HEK293T (cell line): Measurements from ENCODE around the gene LPCAT1.

Experiments used
- BHLHE40 ChIP-seq: fragments of 450-650 bp; IDR thresholded peaks from 2 replicates; pipeline ENCODE4 v1.6.1; 2016; ENCODE audit warnings: mild to moderate bottlenecking, moderate library complexity, borderline replicate concordance
- CTBP1 ChIP-seq: fragments of 450-650 bp; IDR thresholded peaks from 2 replicates; pipeline ENCODE4 v1.6.1; 2016; ENCODE audit warnings: borderline replicate concordance
- ELF4 ChIP-seq: fragments of 450-650 bp; IDR thresholded peaks from 2 replicates; pipeline ENCODE4 v1.6.1; 2017; ENCODE audit warnings: antibody characterized with exemption
- FOXA1 ChIP-seq: fragments of 450-650 bp; IDR thresholded peaks from 2 replicates; pipeline ENCODE4 v1.6.1; 2016; ENCODE audit warnings: mild to moderate bottlenecking
- FOXK2 ChIP-seq: fragments of 450-650 bp; IDR thresholded peaks from 2 replicates; pipeline ENCODE4 v1.6.1; 2016; ENCODE audit warnings: mild to moderate bottlenecking
- FOXM1 ChIP-seq: fragments of 450-650 bp; IDR thresholded peaks from 2 replicates; pipeline ENCODE4 v1.6.1; 2017; ENCODE audit warnings: mild to moderate bottlenecking, borderline replicate concordance
- HDGF ChIP-seq: fragments of 450-650 bp; IDR thresholded peaks from 2 replicates; pipeline ENCODE4 v1.6.1; 2017; ENCODE audit warnings: antibody characterized with exemption, borderline replicate concordance
- L3MBTL2 ChIP-seq: fragments of 450-650 bp; conservative IDR thresholded peaks from 2 replicates; pipeline ENCODE4 v1.6.1; 2016; ENCODE audit warnings: mild to moderate bottlenecking
- NFRKB ChIP-seq: fragments of 450-650 bp; IDR thresholded peaks from 2 replicates; pipeline ENCODE4 v1.6.1; 2016; ENCODE audit warnings: mild to moderate bottlenecking, moderate library complexity
- SP1 ChIP-seq: fragments of 450-650 bp; IDR thresholded peaks from 2 replicates; pipeline ENCODE4 v1.6.1; 2017
- SUZ12 ChIP-seq: fragments of 450-650 bp; IDR thresholded peaks from 2 replicates; pipeline ENCODE4 v1.6.1; 2016; ENCODE audit warnings: mild to moderate bottlenecking
- TARDBP ChIP-seq: fragments of 450-650 bp; IDR thresholded peaks from 2 replicates; pipeline ENCODE4 v1.6.1; 2016
- ZNF384 ChIP-seq: fragments of 450-650 bp; IDR thresholded peaks from 2 replicates; pipeline ENCODE4 v1.6.1; 2016
- TF ChIP-seq, protein P1 (sequence below): fragments of 450-650 bp; IDR thresholded peaks from 2 replicates; pipeline ENCODE4 v1.6.1; 2016

DNA sequence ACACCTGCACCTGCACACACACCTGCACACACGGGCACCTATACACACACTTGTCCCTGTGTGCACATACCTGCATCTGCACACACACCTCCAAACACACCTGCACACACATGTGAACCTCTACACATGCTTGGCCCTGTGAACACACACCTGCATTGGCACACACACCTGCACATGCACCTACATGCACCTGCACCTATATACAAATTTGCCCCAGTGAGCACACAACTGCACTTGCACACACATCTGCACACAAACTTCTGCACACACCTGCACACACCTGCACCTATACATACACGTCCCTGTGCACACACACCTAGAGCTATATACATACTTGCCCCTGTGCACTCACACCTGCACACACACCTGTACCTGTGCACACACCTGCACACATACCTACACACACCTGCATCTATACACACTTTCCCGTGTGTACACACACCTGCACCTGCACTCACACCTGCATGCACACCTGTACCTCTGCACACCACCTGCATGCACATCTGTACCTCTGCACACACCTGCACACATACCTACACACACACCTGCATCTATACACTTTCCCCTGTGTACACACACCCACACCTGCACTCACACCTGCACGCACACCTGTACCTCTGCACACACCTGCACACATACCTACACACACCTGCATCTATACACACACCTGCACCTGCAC is 21.5 kb upstream of the LPCAT1 start:
- no peak for TF ChIP-seq SP1
- TF ChIP-seq HDGF: no peak
- TF ChIP-seq SUZ12: no peak
- TF ChIP-seq L3MBTL2: no peak
- TF ChIP-seq NFRKB: no peak
- no peak for TF ChIP-seq ELF4
- TF ChIP-seq CTBP1: peak; percentile 74
- TF ChIP-seq, protein P1, sequence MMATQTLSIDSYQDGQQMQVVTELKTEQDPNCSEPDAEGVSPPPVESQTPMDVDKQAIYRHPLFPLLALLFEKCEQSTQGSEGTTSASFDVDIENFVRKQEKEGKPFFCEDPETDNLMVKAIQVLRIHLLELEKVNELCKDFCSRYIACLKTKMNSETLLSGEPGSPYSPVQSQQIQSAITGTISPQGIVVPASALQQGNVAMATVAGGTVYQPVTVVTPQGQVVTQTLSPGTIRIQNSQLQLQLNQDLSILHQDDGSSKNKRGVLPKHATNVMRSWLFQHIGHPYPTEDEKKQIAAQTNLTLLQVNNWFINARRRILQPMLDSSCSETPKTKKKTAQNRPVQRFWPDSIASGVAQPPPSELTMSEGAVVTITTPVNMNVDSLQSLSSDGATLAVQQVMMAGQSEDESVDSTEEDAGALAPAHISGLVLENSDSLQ: no peak
- no peak for TF ChIP-seq FOXK2
- no peak for TF ChIP-seq BHLHE40
- TF ChIP-seq ZNF384: no peak
- no peak for TF ChIP-seq TARDBP
- TF ChIP-seq FOXM1: no peak
- TF ChIP-seq FOXA1: no peak
